Activated gamma-delta T cell (primary cell): ENCODE results near the gene NSUN7.
"Not testable (repeated sequence)": the region's sequence is repeated elsewhere in the genome, so short reads cannot be mapped to it uniquely, and the experiment has no call there.

ENCODE experiments used
- DNase-seq: peaks from one replicate; lab custom pipeline; 2025; lab: John Stamatoyannopoulos, UW
- total RNA-seq, 2 donors: gene quantifications; one replicate each; lab custom pipeline; 2026; lab: John Stamatoyannopoulos, UW

NSUN7 gene, protein sequence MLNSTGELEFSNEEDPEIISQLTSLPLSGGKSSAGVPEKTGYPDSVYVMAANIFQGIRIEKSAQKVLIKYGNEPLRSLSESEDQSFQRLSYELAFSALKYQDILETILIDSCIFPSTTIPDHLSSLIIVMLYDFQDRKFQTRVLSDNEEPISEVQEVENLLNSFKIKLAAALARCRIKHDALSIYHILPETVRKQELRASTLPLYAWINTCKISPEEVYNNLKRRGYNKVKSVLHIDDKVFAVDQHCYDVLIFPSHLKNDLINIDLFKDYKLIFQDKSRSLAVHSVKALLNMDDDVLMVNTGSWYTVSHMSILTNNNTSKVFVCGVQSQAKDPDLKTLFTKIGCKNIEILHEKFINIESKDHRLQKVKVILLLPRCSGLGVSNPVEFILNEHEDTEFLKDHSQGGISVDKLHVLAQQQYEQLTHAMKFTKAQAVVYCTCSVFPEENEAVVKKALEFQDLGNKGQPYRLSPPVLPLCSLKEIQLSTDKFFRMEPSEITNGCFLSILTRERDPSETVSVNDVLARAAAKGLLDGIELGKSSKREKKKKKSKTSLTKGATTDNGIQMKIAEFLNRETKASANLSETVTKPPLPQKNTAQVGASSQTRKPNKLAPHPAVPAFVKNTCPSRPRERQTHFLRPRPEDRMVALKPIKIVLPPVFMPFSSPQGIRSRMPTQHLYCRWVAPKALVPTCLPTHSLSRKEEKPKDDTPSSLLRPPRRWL
- 0.77 to 1.7 reads per million in 2 donors for total RNA-seq

DNA sequence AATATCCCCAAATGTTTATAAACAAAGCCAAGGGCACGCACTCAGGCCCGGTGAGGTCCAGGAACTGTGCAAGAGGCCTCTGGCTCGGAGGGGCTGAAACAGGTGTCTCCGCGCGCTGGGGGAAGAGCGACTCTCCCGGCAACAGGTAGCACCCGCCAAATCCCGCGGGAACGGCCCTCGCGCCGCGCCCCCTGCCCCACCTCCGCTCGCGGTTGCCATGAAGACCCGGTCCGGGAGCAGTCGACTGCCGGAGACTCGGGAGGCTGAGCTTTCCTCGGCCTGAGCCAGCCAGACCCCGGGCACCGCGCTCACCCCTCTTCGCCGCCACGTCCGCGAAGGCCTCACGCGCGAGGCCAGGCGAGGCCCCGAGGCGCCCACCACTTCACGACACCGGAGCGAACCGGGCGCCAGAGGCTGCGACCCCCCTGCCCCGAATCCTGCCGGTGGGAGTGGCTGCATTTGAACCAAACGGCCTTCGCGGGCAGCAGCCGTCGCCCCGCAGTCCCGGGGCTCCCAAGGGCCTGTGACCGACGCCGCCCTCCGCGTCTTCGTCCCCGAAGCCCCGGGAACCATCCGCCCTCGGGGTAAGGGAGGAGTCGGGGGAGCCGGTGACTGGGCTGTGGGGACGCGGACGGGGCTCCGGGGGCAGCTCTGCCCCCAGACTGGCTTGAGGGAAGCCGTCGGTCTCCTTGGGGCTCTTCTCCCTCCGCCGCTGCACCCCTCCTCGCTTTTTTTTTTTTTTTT, at the start of gene NSUN7:
Gene NSUN7 (plus strand): TSS at position 239 of the 744 bp plus-strand sequence. CDS start 739 bp downstream, outside the sequence.
- DNase-seq, result no peak

DNA sequence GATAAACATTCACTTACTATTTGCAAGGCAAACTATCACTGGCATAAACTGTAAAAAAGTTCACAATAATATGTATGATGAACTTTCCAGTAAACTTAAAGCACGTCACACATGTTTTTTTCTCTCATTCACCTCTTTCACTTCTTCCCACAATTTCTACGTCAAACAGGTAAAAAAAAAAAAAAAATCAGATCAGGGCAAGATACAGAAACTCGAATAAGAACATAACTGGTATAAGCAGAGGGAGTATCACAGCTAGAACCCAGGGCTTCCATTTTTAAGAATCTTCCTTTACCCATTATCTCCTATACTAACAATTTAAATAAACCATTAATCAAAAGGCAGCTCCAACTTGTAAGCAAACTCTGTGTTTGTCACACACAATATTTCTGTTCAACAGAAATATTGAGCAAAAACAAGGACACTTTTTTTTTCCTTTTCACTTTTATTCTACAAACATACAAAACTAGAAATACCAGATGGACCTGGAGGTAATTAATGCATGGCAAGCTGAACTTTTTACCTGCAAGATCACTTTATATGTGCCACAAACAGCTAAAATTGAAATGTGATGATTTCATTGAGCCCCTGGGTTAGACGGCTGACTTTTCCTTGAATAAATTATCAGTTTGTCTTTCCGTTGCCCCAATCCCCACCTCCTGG, 47.5 kb upstream of the NSUN7 start:
- DNase-seq, result no peak

DNA sequence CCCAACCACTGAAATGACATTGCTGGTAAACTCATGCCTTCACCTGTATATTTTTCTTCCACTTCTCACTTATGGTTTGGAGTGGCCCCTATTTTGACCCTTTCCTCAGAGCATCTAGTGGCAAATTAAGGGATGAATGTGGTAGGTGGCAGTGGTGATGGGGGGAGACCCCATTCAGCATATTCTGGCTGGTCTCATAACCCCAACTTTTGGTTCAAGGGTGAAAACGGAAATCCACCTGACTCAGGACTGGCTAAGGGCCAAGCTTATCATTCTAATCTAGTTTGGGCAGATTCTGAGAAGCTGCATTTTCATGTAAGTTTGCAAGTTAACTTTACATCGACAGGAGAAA, 47.0 kb upstream of the NSUN7 start:
- DNase-seq, result no peak

DNA sequence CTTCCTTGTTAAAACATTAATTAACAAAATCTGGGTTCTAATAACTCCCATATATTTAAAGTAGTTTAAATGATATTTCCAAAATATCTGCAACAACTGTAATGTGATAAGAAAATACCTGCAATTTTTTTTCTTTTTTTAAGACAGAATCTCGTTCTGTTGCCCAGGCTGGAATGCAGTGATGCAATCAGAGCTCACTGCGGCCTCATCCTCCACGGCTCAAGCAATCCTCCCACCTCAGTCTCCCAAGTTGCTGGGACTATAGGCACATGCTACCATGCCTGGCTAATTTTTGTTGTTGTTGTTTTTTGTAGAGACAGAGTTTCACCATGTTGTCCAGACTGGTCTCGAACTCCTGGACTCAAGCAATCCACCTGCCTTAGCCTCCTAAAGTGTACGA, 45.7 kb upstream of the NSUN7 start:
- DNase-seq, result no peak

DNA sequence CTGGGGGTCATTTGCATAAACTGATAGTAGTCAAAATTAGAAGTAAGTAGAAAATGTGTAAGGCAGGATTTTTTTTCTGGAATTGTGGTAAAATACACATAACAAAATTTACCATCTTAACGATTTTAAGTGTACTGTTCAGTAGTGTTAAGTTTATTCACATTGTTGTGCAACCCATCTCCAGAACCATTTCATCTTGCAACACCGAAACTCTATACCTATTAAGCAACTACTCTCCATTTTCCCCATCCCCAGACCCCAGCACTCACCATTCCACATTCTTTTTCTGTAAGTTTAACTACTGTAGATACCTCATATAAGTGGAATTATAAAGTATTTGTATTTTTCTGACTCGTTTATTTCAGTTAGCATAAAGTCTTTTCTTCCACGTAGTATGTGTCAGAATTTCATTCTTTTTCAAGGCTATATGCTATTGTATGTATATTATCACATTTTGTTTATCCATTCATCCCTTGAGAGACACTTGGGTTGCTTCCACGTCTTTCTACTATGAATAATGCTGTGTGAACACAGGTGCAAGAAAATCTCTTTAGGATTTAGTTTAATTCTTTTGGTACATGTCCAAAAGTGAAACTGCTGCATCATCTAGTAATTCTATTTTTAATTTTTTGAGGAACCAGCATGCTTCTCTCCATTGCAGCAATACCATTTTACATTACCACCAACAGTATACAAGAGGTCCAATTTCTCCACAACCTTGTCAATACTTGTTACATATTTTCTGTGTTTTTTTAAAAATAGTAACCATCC, 39.1 kb upstream of the NSUN7 start:
- DNase-seq, result no peak

DNA sequence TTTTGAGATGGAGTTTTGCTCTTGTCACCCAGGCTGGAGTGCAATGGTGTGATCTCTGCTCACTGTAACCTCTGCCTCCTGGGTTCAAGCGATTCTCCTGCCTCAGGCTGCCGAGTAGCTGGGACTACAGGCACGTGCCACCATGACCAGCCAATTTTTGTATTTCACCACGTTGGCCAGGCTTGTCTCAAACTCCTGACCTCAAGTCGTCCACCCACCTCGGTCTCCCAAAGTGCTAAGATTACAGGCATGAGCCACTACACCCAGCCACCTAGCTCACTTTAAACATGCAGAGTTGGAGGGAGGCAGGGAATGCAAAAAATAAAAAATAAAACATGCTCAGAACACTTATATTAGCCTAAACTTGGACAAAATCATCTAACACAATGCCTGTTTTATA, 36.8 kb upstream of the NSUN7 start:
- DNase-seq, result not testable (repeated sequence)

DNA sequence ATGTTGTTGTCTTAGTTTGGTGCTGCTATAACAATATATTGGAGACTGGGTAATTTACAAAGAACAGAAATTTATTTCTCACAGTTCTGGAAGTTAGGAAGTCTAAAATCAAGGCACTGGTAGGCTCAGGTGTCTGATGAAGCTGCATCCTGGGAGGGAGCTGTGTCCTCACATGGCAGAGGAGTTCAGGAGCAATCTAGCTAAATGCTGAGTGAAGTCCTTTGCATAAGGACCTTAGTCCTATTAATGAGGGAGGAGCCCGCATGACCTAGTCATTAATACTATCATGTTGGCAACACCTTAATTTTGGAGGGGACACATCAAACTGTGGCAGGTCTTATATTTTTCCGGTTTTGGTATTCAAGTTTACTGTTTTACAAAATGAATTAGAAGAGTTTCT, 36.0 kb upstream of the NSUN7 start:
- DNase-seq, result no peak

DNA sequence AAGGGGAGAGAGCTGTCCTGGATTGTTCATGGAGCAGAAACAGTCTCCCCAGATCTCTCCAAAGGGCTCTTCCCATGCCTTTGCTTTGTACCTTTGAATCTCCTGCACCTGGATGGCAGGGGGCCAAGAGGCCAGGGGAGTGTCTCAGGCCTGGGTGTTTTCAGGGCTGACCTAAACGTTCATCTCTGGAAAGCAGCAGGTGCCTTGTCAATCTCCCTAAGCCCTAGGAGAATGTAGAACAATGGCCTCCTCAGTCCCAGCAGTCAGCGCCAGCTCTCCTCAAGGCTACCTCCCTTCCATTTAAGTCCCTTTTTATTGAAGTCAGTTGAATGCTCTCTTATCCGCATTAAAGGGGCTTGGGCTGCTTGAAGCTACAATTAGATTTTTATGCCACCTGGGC, 31.2 kb upstream of the NSUN7 start:
- no peak for DNase-seq

DNA sequence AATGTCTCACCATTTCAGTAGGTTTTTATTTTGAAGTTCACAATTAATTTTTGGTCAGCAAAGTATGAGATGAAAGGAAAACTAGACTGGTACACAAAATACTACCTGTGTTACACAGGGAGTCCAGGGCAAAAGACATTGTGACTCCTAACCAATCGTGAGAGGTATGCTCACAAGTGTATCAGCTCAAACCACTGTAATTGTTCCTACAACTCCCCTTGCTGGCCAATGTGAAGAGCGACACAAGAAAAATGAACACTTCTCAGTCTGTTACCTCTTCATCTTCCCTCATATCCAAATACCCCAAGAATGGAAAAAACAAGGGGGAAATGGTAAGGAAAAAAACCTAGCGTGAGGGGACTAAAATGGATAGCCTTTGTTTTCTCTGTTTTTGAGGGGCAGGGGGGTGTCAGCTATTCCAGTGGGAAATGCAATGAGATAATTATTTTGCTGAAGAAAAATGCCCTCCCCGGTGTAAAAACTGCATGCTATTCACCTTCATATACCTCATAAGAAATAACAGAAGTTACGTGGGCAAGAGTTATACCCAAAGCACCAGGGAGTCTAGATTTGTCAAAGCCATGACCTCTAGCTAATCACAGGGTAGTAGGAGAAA, 30.6 kb upstream of the NSUN7 start:
- DNase-seq, result no peak

DNA sequence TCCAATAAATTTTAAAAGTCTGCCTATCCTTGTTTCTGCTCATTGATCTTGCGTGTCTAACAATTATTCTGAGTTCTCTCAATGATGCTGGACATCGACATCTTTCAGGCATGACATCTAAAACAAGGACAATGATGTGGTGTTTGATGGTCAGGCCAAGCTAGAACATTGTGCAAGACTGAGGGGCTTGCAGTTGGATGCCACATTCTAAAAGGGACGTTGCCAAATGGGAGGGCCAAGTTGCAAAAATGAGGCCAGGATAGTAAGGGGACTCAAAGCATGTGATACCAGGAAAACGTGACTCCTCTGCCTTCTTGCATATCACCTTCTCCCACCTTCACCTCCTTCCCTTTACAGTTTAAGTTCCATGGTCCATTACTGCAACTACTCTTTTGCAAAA, 29.4 kb upstream of the NSUN7 start:
- no peak for DNase-seq

DNA sequence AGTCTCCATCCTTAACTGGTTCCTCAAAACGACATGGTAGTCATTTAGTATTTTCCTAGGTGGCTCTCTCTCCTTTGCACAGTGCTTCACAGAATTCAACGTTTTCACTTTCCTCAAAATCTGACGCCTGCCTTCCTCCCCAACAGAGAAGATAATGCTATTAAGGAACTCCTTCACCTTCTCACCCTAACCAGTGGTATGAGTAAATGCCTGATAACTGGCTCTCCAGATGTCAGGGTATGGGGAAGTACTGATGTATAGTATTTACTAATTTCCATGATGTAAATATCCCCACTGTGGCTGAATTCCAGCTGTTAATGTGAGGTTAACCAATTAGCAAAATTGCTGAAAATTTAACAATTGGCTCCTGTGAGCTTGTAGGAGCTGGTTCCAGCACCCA, 28.8 kb upstream of the NSUN7 start:
- no peak for DNase-seq

DNA sequence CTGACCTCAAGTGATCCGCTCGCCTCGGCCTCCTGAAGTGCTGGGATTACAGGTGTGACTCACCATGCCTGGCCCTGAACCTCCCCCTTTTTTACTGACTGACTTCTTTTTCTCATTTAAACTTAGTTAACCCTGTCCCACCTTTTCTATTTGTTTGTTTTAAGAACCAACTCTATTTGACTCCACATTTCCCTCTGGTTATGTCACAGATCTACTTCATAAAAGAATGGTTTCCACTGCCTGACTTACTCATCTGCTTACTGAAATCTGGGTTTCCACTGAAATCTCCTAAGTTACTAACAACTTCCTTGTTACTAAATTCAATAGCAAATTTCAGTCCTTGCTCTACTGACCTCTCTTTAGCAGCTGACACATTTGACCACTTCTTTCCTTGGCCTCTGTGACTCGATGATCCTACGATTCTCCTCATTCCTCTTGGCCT, 28.0 kb upstream of the NSUN7 start:
- DNase-seq, result no peak

DNA sequence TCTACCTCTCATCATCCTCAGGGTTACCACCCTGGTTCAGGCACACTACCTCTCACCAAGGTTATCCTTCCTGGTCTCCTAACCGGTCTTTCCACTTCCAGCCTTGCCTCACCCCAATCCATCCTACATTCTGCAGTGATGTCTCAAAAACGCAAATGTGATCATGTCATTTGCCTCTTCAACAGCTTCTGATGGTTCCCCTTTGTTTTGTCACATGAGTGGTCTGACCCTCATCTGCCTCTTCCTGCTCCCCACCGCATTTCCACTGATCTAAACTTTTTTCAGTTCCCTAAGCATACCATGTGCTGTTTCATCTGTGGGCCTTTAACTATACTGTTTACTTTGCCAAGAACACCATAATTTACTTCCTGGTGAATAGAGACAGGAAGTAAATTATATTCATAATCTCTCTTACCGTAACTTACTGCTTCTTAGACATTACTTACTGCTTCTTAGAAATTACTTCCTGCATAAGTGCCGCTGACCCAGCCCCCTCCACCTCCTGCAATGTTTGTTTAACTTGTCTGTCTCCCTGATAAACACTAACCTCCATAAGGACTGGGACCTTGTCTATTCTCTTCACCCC, 27.1 kb upstream of the NSUN7 start:
- no peak for DNase-seq

DNA sequence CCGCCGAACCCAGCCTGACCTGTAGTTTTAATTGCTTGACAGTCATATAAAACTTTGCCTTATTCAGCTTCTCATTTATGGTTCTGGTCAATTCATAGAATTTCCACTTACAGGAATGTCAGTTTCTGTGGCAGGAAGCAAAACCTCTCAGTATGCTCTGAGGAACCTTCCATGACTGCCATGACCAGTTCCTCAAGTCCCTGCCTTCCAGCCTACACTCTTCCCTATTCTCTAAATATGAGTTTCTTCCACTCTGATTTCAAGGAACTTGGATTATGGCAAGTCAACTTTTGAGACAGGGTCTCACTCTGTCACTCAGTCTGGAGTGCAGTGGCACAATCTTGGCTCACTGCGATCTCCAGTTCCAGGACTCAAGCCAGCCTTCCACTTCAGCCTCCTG, 26.0 kb upstream of the NSUN7 start:
- DNase-seq, result no peak

DNA sequence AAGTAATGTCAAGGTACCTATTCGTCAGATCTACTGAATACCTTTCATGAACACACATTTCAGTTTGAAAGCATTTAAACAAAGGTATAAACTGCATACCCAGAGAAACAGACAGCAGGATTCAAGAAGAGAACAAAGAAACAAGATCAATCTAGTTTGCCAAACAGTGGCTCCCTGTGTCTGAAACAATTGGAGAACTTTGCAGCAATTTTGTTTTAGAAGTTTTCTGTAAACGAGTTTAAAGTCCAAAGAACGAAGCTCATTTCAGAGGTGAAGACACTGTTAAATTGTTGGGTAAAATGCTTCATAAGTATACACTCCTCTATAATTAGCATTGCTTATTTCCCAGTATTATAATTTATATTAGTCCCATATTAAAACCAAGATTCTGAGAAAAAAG, 21.4 kb upstream of the NSUN7 start:
- no peak for DNase-seq

DNA sequence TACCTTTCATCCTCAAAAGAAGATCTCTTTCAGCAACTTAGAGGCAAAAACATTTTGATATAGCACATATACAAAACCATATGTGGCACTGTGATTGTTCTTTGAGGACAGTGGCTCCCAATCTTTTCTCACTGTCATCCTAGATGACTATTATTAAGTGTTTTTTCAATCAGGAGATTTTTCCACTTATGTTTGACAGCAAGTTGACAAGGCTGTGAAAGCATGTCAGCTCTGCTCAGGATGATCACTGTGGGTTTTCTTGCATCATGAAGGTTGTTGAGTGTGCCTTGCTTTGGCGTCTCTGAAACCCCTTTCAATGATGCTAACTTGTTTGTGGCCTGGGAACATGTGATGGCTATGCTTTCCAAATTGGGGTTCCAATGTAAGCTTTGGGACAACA, 20.2 kb upstream of the NSUN7 start:
- DNase-seq, result no peak

DNA sequence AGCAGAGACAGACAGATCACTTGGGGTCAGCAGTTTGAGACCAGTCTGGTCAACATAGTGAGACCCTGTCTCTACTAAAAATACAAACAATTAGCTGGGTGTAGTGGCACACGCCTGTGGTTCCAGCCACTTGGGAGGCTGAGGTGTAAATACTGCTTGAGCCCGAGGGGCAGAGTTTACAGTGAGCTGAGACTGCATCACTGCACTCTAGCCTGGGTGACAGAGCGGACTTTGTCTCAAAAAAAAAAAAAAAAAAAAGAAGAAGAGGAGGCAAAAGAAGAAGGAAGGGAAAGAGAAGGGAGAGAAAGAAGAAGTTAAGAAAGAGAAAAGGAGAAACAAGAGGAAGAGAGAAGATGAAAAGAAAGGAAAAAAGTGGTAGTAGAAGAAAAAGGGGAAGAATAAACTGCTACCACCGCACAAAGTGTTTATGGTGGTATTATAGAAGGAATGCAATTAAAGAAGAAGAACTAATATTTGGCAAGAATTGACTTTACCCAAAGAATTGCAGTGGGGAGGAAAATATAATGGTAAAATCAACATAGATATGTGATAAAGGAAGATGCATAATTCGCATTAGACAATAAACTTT, 19.6 kb upstream of the NSUN7 start:
- DNase-seq, result no peak

DNA sequence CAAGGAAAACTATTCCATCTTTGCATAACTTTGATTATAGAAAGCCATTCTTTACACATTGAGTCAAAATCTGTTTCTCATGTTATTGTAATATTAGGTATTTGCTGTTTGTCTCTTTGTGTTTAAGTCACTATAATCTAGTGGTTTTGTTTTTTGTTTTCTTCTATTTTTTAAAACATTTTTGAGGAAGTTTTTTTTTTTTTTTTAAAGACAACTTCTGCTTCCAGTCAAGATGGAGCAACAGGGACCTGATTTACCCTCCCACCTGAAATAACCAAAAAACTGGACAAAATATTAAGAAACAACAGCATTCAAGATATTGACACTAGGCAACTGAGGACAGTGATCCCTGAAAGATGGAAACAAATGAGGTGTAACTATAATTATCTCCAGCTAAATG, 18.4 kb upstream of the NSUN7 start:
- no peak for DNase-seq

DNA sequence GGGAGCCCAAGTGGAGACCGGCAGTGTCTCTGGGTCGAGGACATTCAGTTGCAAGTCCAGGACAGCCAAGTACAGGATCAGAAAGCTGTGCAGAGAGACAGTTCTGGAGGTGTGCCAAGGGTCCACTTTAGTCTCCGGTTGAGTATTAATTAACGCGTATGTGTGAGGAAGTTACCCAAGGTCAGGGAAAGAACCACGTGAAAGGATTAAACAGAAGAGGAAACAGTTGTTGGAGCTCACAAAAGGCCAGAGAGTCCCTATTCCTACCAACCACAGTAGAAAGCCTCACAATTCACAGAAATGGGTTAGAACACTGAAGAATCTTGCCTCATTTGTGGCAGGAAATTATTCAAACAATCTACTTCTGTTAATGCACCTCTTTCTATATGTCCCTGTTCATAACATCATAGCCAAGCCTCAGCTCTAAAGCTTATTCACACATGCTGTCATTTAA, 17.9 kb upstream of the NSUN7 start:
- DNase-seq, result no peak

DNA sequence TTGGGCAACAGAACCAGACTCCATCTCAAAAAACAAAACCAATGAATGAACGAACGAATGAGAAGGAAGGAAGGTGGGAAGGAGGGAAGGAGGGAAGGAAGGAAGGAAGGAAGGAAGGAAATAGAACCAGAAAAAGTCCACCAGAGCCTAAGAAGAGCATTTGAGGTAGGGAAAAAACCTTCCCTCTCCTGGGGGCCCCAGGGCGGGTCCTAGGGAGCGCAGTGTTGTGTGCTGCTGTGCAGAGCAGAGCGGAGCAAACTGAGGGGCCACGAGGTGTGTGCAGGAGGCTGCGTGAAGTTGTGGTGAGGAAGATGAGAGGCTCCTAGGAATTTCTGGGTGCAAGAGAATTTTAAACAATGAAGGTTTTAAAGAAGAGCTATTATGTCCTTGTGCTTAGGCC, 16.0 kb upstream of the NSUN7 start:
- DNase-seq, result no peak
